Fibroblast of villous mesenchyme (primary cell): ENCODE measurements around the gene HCN4. TPM values are rescaled to one million over a fixed set of nuclear protein-coding genes. Genes with fewer than 3 reads are reported as not detected.

Experiments
- DNase-seq: peaks from one replicate; pipeline ENCODE4 v3.0.0-alpha.2; 2010; ENCODE audit warnings: low read depth
- H3K4me3 ChIP-seq: 2 replicates; pipeline ENCODE4 v1.5.1; 2011; ENCODE audit warnings: low read depth, mild to moderate bottlenecking, low read length
- total RNA-seq: library from RNA; depleted of rRNA; stranded (reverse); fragments of >200 nt; gene quantifications from 2 replicates; pipeline ENCODE4 v1.2.3, GENCODE V29; 2012
- TF ChIP-seq, protein P1 (sequence below): IDR thresholded peaks from 2 replicates; pipeline ENCODE4 v1.5.1; 2012; ENCODE audit warnings: low read depth, mild to moderate bottlenecking, low read length; ENCODE audit not compliant: insufficient read depth

Gene HCN4
- total RNA-seq, 1 donor: not detected

DNA sequence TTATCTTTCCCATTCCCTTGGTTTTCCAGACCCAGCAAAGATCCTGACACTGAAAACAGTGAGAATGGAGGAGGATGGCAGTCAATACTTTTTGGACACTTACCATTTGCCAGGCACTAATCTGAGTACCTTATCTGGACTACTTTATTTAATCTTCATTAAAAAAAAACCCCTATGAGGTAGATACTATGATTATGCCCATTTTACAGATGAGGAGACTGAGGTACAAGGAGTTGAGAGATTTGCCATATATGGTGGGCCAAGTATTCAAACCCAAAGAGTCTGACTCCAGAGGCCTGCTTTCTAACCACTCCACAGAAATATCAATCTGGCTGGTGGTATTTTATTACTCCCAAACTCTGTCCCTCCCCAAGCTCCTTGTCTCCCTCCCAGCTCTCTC is 19.6 kb downstream of the HCN4 start:
- no peak overlapping the region for H3K4me3 ChIP-seq
- no peak for DNase-seq
- TF ChIP-seq, protein P1, sequence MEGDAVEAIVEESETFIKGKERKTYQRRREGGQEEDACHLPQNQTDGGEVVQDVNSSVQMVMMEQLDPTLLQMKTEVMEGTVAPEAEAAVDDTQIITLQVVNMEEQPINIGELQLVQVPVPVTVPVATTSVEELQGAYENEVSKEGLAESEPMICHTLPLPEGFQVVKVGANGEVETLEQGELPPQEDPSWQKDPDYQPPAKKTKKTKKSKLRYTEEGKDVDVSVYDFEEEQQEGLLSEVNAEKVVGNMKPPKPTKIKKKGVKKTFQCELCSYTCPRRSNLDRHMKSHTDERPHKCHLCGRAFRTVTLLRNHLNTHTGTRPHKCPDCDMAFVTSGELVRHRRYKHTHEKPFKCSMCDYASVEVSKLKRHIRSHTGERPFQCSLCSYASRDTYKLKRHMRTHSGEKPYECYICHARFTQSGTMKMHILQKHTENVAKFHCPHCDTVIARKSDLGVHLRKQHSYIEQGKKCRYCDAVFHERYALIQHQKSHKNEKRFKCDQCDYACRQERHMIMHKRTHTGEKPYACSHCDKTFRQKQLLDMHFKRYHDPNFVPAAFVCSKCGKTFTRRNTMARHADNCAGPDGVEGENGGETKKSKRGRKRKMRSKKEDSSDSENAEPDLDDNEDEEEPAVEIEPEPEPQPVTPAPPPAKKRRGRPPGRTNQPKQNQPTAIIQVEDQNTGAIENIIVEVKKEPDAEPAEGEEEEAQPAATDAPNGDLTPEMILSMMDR: no peak

DNA sequence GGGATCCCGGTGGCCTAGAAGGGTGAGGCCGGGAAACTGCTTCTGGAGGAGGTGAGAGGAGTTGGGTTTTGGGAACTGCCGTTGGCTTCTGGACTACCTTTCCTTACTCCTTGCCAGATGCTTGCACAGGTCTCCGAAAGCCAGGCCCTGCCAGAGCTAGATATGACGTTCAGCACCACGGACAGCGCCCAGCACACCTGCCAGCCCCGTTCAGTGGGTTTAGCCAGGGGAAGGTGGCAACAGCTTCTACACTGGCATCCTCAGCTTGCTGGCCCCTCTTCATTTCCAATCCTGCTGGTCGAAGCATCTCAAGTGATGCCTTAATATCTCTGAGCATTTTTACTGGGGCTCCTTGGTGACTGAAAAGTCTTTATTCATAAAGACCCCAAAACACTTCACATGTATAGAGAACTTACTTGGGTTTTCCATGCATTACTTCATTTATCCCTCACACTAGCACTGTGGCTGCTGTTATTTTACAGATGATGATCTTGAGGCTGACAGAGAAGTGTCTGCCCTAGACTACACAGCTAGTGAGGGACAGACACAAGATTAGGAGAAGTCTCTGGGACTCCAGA is 21.9 kb downstream of the HCN4 start:
- no peak overlapping the region for H3K4me3 ChIP-seq
- peak; percentile 43 for DNase-seq
- TF ChIP-seq, protein P1: no peak

DNA sequence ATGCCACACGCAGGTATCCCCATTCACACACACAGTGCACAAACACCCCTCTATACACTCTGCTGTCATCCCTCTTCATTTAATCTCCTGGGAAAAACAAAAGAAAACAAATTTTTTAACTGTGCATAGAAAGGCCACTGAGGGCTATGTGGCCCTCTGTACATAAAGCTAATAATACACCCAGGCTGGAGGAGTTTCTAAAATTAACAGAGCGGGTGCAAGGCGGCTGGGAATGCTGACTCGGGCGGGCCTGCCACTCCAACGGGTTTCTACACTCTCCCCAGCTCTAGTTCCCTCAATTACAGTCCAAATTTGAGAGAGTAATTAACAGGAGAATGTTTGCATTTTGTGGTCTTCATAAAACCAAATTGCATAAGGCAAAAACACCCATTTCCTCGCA is 23.1 kb downstream of the HCN4 start:
- H3K4me3 ChIP-seq: no peak overlapping the region
- TF ChIP-seq, protein P1: no peak
- no peak for DNase-seq

DNA sequence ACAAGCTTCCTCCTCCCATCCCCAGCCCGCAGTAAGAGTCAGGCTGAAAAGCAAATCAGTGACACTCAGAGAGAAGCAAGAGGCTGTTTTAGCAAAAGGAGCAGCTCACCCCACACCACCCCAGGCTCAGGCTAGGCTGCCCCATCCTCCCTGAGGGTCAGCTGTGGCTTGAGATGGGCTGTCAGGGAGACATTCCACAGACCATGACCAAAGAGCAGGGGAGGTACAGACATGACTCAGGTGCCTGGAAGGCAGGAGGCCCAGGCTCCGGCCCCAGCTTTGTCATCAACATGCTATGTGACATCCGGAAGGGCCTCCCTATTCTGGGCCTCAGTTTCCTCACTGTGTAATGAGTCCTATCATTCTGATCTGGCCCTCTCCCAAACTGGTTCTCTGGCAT is 24.7 kb downstream of the HCN4 start:
- no peak for DNase-seq
- no peak overlapping the region for H3K4me3 ChIP-seq
- TF ChIP-seq, protein P1: no peak

DNA sequence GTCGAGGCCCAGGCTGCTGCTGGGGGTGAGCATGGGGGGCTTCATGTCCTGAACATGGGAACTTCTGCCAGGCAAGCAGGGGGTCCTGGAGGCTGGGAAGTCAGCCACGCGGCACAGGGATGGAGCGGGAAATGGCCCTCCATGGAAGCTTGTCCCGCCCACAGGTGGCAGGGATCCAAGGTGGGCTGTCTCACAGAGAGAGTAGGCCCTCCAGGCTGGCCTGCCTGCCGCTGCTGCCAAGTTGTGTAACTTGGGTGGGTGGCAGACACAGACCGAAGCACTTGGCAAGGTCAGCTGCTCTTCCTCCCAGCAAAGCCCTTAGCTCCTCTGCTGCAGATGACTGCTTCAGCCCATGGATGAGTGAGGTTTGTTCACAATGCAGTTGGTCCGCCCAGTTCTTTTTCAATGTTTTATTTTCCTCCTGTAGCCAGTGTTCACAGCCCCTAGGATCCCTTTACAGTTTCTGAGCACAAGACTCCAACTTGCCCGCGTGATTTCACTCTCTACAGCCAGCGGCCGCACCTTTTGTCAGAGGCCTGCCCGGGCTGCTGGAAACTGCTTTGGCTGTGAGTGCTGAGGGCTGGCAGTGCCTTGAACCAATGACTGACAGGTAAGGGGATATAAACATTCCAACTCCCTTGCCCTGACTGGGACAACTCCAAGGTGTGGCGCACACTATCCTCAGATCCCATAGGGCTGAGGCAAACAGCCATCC is 26.7 kb downstream of the HCN4 start:
- TF ChIP-seq, protein P1: no peak
- no peak for DNase-seq

DNA sequence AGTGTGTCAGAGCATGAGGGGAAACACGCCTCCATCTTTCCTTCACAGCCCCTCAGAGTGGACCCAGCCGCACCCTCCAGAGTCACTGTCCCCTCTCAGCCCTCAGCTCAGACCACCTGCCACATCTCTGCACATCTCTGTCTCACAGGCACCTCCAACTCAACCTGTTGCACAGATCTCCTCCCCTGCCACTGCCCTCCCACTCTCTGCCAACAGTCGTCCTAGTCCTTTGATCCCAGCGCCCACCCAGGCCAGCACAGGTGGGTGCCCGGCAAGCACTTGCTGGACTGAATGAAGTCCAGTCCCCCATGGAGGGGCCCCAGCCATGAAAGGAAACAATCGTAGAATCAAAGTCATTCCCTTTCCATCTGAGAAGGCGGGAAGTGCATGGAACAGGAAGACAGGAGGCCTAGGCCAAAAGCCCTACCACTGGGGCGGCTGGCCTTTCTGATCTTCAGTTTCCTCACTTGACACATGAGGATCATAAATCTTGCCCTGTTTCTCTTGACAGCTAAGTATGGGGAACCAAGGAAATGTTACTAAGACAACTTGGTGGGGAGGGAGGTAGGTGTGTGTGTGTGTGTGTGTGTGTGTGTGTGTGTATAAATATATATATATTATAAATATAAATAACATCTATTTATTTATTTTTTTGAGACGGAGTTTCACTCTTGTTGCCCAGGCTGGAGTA is 28.1 kb downstream of the HCN4 start:
- TF ChIP-seq, protein P1: no peak
- DNase-seq: no peak
- H3K4me3 ChIP-seq: no peak overlapping the region

More for the DNA sequence above, 26.7 kb downstream of the HCN4 start:
- no peak overlapping the region for H3K4me3 ChIP-seq
